H9 (cell line): ENCODE results near the gene ANO2. TPM values are rescaled to one million over a fixed set of nuclear protein-coding genes. Genes with fewer than 3 reads are reported as not detected.

Experiments
- DNase-seq: peaks from one replicate; pipeline ENCODE4 v3.0.0-alpha.2; 2017
- H2AFZ ChIP-seq: one replicate; pipeline ENCODE4 v1.6.1; 2013; ENCODE audit warnings: mild to moderate bottlenecking, low read length, control low read depth, moderate library complexity
- H2AK5ac ChIP-seq: 2 replicates; pipeline ENCODE4 v1.6.1; 2013; ENCODE audit warnings: low read length, control low read depth, mixed read lengths; ENCODE audit not compliant: insufficient read length
- H2BK120ac ChIP-seq: one replicate; pipeline ENCODE4 v1.6.1; 2013; ENCODE audit warnings: low read depth, mild to moderate bottlenecking, low read length, control low read depth, inconsistent platforms; ENCODE audit not compliant: poor library complexity, severe bottlenecking
- H2BK12ac ChIP-seq: 2 replicates; pipeline ENCODE4 v1.6.1; 2013; ENCODE audit warnings: low read length, control low read depth, mixed read lengths, low read depth; ENCODE audit not compliant: insufficient read length
- H2BK15ac ChIP-seq: 2 replicates; pipeline ENCODE4 v1.6.1; 2013; ENCODE audit warnings: low read depth, low read length, control low read depth
- H2BK20ac ChIP-seq: one replicate; pipeline ENCODE4 v1.6.1; 2013; ENCODE audit warnings: low read depth, mild to moderate bottlenecking, low read length, control low read depth, inconsistent platforms; ENCODE audit not compliant: poor library complexity, severe bottlenecking
- H2BK5ac ChIP-seq: 2 replicates; pipeline ENCODE4 v1.6.1; 2013; ENCODE audit warnings: low read length, control low read depth, mixed read lengths; ENCODE audit not compliant: insufficient read length
- H3K14ac ChIP-seq: 2 replicates; pipeline ENCODE4 v1.6.1; 2013; ENCODE audit warnings: low read length, control low read depth; ENCODE audit not compliant: insufficient read depth
- H3K18ac ChIP-seq: 2 replicates; pipeline ENCODE4 v1.6.1; 2013; ENCODE audit warnings: low read depth, mild to moderate bottlenecking, mixed read lengths, low read length, control low read depth; ENCODE audit not compliant: insufficient read length
- H3K23ac ChIP-seq: 2 replicates; pipeline ENCODE4 v1.6.1; 2013; ENCODE audit warnings: low read length, control low read depth, mixed read lengths, low read depth; ENCODE audit not compliant: insufficient read length
- H3K23me2 ChIP-seq: 2 replicates; pipeline ENCODE4 v1.6.1; 2013; ENCODE audit warnings: low read depth, mild to moderate bottlenecking, mixed read lengths, low read length, control low read depth; ENCODE audit not compliant: insufficient read length, poor library complexity, severe bottlenecking
- H3K27ac ChIP-seq: 2 replicates; pipeline ENCODE4 v1.5.1; 2013; ENCODE audit warnings: low read length, control low read depth, mixed read lengths, low read depth; ENCODE audit not compliant: insufficient read length
- H3K27me3 ChIP-seq: 2 replicates; pipeline ENCODE4 v1.6.1; 2013; ENCODE audit warnings: low read length, control low read depth, inconsistent platforms; ENCODE audit not compliant: insufficient read depth
- H3K4ac ChIP-seq: 2 replicates; pipeline ENCODE4 v1.6.1; 2013; ENCODE audit warnings: low read depth, mild to moderate bottlenecking, control low read depth, inconsistent platforms, low read length, moderate library complexity
- H3K4me1 ChIP-seq: 2 replicates; pipeline ENCODE4 v1.6.1; 2013; ENCODE audit warnings: low read length, control low read depth, inconsistent platforms; ENCODE audit not compliant: insufficient read depth
- H3K4me2 ChIP-seq: 2 replicates; pipeline ENCODE4 v1.6.1; 2013; ENCODE audit warnings: low read length, control low read depth, mixed read lengths; ENCODE audit not compliant: insufficient read length, insufficient read depth
- H3K56ac ChIP-seq: 2 replicates; pipeline ENCODE4 v1.6.1; 2013; ENCODE audit warnings: low read depth, mild to moderate bottlenecking, mixed read lengths, low read length, control low read depth; ENCODE audit not compliant: insufficient read length
- H3K79me1 ChIP-seq: 2 replicates; pipeline ENCODE4 v1.6.1; 2013; ENCODE audit warnings: low read depth, mild to moderate bottlenecking, moderate library complexity, low read length, control low read depth, inconsistent platforms; ENCODE audit not compliant: insufficient read depth, poor library complexity, severe bottlenecking
- H3K79me2 ChIP-seq: 2 replicates; pipeline ENCODE4 v1.6.1; 2013; ENCODE audit warnings: low read length, control low read depth, inconsistent platforms; ENCODE audit not compliant: insufficient read depth
- H3K9ac ChIP-seq: 2 replicates; pipeline ENCODE4 v1.6.1; 2013; ENCODE audit warnings: low read length, control low read depth, mixed read lengths; ENCODE audit not compliant: insufficient read length; ENCODE audit errors: extremely low read depth
- H3K9me3 ChIP-seq: one replicate; pipeline ENCODE4 v1.6.1; 2013; ENCODE audit warnings: low read depth, low read length, inconsistent platforms; ENCODE audit not compliant: control insufficient read depth
- H3T11ph ChIP-seq: one replicate; pipeline ENCODE4 v1.6.1; 2013; ENCODE audit warnings: mild to moderate bottlenecking, low read length, control low read depth, inconsistent platforms
- H4K20me1 ChIP-seq: one replicate; pipeline ENCODE4 v1.6.1; 2013; ENCODE audit not compliant: control insufficient read depth, insufficient read length, insufficient read depth
- H4K5ac ChIP-seq: 2 replicates; pipeline ENCODE4 v1.6.1; 2013; ENCODE audit warnings: low read depth, mild to moderate bottlenecking, mixed read lengths, low read length, control low read depth; ENCODE audit not compliant: insufficient read length
- H4K8ac ChIP-seq: replicated peaks from 2 replicates; pipeline ENCODE4 v1.6.1; 2013; ENCODE audit warnings: low read length, control low read depth, mixed read lengths, low read depth; ENCODE audit not compliant: insufficient read length
- H4K91ac ChIP-seq: 2 replicates; pipeline ENCODE4 v1.6.1; 2013; ENCODE audit warnings: low read depth, mild to moderate bottlenecking, moderate library complexity, mixed read lengths, low read length, control low read depth; ENCODE audit not compliant: insufficient read length
- H3K27ac Mint-ChIP-seq, 3 experiments: 2 replicates in 2 of 3; 3 replicates in 1 of 3; pipeline ENCODE4 v1.8.0; 2020 to 2021; ENCODE audit warnings: mixed read lengths in 3 of 3, mild to moderate bottlenecking in 1 of 3, moderate library complexity in 1 of 3
- H3K27me3 Mint-ChIP-seq: 2 replicates; pipeline ENCODE4 v1.8.0; 2021; ENCODE audit warnings: low read depth, mild to moderate bottlenecking, moderate library complexity, mixed read lengths
- H3K36me3 Mint-ChIP-seq, 3 experiments: 2 replicates in 2 of 3; 3 replicates in 1 of 3; pipeline ENCODE4 v1.8.0; 2020 to 2021; ENCODE audit warnings: low read depth in 3 of 3, mixed read lengths in 3 of 3; ENCODE audit not compliant: insufficient read depth in 1 of 3
- H3K4me1 Mint-ChIP-seq, 2 experiments: 2 replicates each; pipeline ENCODE4 v1.8.0; 2020; ENCODE audit warnings: mixed read lengths in 2 of 2
- H3K4me3 Mint-ChIP-seq, 2 experiments: 2 replicates in 1 of 2; 3 replicates in 1 of 2; pipeline ENCODE4 v1.8.0; 2020 to 2021; ENCODE audit warnings: mild to moderate bottlenecking in 2 of 2, mixed read lengths in 2 of 2, moderate library complexity in 1 of 2
- H3K9me3 Mint-ChIP-seq, 2 experiments: 2 replicates in 1 of 2; 3 replicates in 1 of 2; pipeline ENCODE4 v1.8.0; 2020; ENCODE audit warnings: mild to moderate bottlenecking in 2 of 2, mixed read lengths in 2 of 2, moderate library complexity in 1 of 2
- CTCF ChIP-seq: fragments of 200-600 bp; sonication (generic); conservative IDR thresholded peaks from 3 replicates; pipeline ENCODE4 v1.8.0; 2021; ENCODE audit warnings: antibody characterized with exemption, mild to moderate bottlenecking
- WGBS: extraction: QIAGEN DNeasy Blood & Tissue Kit; methylation state at CpG from one replicate; pipeline ENCODE4 v1.1.7; 2013; ENCODE audit warnings: missing lambda C conversion rate, low lambda C conversion rate, mixed read lengths; ENCODE audit not compliant: insufficient read length; ENCODE audit errors: extremely low coverage; 5-methylcytosine and 5-hydroxymethylcytosine counted together
- total RNA-seq: library from RNA; stranded (reverse); gene quantifications from 2 replicates; pipeline ENCODE4 v1.2.1, GENCODE V29; 2021

ANO2 gene
- total RNA-seq, 1 experiment from 2014 or later: 3.8 TPM

GRCh38 chr12:5987573-5987972, 42.5 kb upstream of the ANO2 start:
- H3K9ac ChIP-seq: no peak overlapping the region
- no peak overlapping the region for H3T11ph ChIP-seq
- no peak overlapping the region for H3K14ac ChIP-seq
- no peak overlapping the region for H3K56ac ChIP-seq
- H3K23me2 ChIP-seq: no peaks in the 10 kb centered on the region
- no peaks in the 10 kb centered on the region for H3K9me3 Mint-ChIP-seq
- no peak overlapping the region for H3K4me2 ChIP-seq
- H4K20me1 ChIP-seq: no peaks in the 10 kb centered on the region
- no peak overlapping the region for H2BK12ac ChIP-seq
- H3K27me3 ChIP-seq: no peaks in the 10 kb centered on the region
- H2AFZ ChIP-seq: no peak overlapping the region
- H2BK20ac ChIP-seq: no peak overlapping the region
- no CpG with 5 or more reads among the region's 5 CpGs for WGBS
- H3K23ac ChIP-seq: no peak overlapping the region
- no peak overlapping the region for H4K91ac ChIP-seq
- TF ChIP-seq CTCF: no peak
- H2BK15ac ChIP-seq: no peak overlapping the region
- H3K18ac ChIP-seq: no peak overlapping the region
- H4K5ac ChIP-seq: no peak overlapping the region
- no peak overlapping the region for H3K4me3 Mint-ChIP-seq
- no peaks in the 10 kb centered on the region for H3K79me2 ChIP-seq
- no peaks in the 10 kb centered on the region for H3K79me1 ChIP-seq
- no peak overlapping the region for H4K8ac ChIP-seq
- H3K4me1 ChIP-seq: 0 out of 2 replicates have a peak, but pooled peaks cover 2% of the 10 kb centered on the region
- H3K27ac ChIP-seq: no peak overlapping the region
- no peak overlapping the region for H2BK5ac ChIP-seq
- H3K9me3 ChIP-seq: no peaks in the 10 kb centered on the region
- no peaks in the 10 kb centered on the region; the same call in 1 of the 2 replicates for H3K27me3 Mint-ChIP-seq
- H2AK5ac ChIP-seq: no peak overlapping the region
- H3K36me3 Mint-ChIP-seq: no peaks in the 10 kb centered on the region
- no peak overlapping the region for H3K27ac Mint-ChIP-seq
- no peak for DNase-seq
- H3K4me1 Mint-ChIP-seq: peaks cover 18 to 38% of the 10 kb centered on the region in 2 experiments
- no peak overlapping the region for H3K4ac ChIP-seq
- H2BK120ac ChIP-seq: no peak overlapping the region
